Measurements from ENCODE around the gene HSPA2.
"Not testable (repeated sequence)": the region's sequence is repeated elsewhere in the genome, so short reads cannot be mapped to it uniquely, and the experiment has no call there.

HSPA2 gene

DNA sequence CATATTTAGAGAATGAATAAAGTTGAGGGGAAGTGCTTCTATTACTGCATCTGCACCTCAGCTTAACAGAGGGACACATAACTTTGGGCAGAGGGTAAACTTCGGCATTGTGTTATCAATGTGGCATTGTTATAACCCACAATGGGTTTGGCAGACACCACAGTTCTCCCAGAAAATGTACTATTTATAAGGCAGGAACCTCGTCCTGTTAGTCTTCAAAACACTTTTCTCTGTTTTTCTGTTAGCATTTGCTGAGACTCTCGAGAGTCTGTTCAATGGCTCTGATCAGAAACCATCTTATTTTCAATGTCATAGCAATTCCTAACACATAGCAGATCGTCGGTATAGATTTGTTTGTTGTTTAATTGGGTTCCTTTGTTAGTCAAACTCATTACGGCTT, 23.2 kb downstream of the HSPA2 start:
- no peak for DNase-seq

DNA sequence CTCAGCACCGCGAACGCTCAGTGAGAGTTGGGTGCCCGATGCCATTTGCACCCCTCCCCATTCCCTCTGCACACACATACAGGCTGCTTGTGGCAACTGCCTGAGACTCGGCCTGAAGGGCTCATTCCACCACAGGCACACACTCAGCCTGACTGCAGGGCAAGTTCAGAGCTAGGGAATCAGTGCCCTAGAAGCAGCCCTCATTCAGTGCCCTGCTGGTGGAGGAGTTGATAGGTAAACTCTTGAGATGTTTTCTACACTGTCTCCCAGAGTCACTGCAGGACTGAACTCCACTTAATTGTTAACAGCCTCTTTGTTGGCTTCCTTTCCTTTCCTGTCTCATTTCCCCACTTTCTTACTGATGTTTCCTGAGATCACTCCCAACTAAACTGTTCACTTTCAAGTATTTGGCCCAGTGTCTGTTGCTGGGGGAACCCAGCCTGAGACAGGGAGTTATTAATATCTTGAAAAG, 26.1 kb downstream of the HSPA2 start:
- no peak for DNase-seq

GRCh38 chr14:64569138-64569631, 28.6 kb downstream of the HSPA2 start:
- DNase-seq, result no peak

- not testable (repeated sequence) for DNase-seq
Observed at GRCh38 chr14:64569646-64570045, 29.1 kb downstream of the HSPA2 start.

- DNase-seq, result no peak
Observed at GRCh38 chr14:64572386-64573104, 32.0 kb downstream of the HSPA2 start.

DNA sequence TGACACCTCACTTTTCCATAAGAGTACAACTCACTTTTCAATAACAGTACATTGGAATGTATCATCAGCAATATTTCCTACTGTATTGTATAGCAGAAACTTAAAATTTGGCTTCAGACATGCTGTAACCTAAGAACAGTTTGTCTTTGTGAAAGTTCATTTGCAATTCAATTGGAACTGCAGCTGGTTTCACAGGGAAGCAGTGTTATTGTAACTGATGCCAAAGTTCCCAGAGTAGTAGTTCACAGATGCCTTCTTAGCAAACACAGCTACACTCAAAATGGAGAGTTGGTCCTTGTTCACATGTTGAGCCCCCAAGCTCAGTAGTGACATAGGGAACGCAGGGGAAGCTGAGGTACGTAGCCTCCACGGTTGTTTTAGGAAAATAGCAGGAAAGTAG, 32.6 kb downstream of the HSPA2 start:
- no peak for DNase-seq

GRCh38 chr14:64574371-64575107, 34.0 kb downstream of the HSPA2 start:
- DNase-seq, result no peak

GRCh38 chr14:64577211-64577610, 36.7 kb downstream of the HSPA2 start:
- no peak for DNase-seq

DNA sequence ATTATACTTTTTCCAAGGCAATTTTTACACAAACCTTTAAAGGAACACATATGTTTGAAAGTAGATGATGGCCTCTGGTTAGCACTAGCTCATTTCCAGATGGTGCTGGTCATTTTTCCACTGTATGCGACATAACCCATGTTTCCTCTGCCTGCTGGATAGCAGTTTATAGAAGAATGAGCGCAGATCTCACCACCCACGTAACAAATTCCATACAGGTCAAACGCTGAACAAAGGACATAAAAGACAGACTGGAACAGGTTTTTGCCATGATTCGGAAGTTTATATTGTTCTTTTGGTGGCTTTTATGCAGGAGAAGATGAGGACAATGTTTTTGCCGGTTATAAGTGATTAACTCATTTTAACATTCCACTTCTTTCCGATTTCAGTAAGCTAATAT, 39.9 kb downstream of the HSPA2 start:
- no peak for DNase-seq

DNA sequence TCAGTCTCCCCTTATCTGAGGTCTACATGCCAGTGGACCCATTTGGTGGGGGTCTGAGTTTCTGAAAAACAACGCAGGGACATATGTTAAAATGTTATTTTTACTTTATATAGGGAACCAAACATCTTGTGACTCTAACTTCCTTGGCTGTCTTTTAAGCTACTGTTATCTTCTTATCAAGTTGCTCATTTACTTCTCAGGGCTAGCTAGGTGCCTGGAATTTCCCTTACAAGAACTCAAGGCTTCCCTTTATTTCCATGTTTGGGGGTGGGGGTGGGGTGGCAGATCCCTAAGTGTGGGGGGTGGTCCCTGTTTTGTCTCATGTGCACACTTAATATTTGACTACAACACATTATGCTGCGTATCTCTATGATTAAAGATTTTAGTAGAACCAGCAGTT, 40.8 kb downstream of the HSPA2 start:
- DNase-seq, result no peak

- DNase-seq, result no peak
Observed at GRCh38 chr14:64581817-64582216, 41.3 kb downstream of the HSPA2 start.

DNA sequence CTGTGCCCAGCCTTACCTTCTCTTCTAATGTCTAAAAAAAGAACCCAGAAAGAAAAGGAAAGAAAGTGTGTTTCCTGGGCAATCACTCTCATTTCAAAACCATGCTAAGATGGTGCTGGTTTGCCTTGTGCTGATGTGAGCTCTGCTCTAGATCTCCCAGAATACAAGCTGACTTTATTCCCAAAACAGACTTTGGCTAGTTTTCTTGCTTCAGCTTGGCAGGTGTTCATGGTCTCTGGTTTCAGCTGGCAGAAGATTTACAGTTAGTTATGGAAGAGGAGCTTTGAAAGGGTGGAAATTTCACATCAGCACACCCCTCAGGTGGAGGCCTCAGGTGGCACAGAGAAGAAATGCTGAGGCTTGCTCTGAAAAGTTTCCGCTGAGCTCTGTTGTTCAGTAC, 43.6 kb downstream of the HSPA2 start:
- no peak for DNase-seq

DNA sequence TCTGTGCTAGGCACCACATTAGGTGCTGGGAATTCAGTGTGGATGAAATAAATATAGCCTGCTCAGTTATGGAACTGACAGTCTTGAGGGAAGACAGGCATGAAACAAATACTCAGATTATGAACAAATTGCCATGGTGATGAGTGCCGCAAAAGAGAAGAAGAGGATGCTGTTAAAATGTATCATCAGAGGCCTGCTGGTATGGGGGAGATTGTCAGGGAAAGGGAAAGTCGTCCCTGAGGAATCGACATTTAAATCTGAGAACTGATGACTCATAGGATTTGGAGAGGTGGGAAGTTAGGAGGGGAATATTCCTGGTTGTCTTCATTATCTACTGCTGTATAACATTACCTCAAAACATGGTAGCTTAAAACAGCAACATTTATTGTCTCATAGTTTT, 51.3 kb downstream of the HSPA2 start:
- DNase-seq, result no peak

All from stimulated activated CD4-positive, alpha-beta T cell treated with anti-CD3 and anti-CD28 coated beads, Interleukin-1b, Interleukin-23, amount 100 ng/mL, for 48 hours (primary cell).